ENCODE data around the gene IRAK1. TPM values are rescaled to one million over a fixed set of nuclear protein-coding genes. Genes with fewer than 3 reads are reported as not detected.

The IRAK1 gene
- total and polyA plus RNA-seq, 2 donors (not counting 3 experiments of a cell fraction or from before 2014, with no cell fraction given), result 63.6 to 138 TPM

GRCh38 chrX:154037754-154038153, 18.1 kb upstream of the IRAK1 start:
- no TSS peak for BruUV-seq (replicated peaks)
- CTCF ChIA-PET, result no interaction called here
- dilution Hi-C loops (cut with MboI; ENCODE audit: extremely low pct_ligation_motif_present, low sequenced_read_pairs), result no loop called here
- Histone ChIP-seq H3K79me2 (ENCODE audit: control insufficient read depth, insufficient read depth, low read length) (peaks cover 41% of the 10 kb centered on the region), H4K20me1 (replicated peaks; ENCODE audit: control insufficient read depth, extremely low read depth, insufficient read depth, low read length) (no peaks in the 10 kb centered on the region), H3K9ac (replicated peaks; ENCODE audit: extremely low read depth, insufficient read depth, low read length) (no peak overlapping the region), H3K9me1 (replicated peaks; ENCODE audit: control insufficient read depth, extremely low read depth, insufficient read depth, low read length) (no peaks in the 10 kb centered on the region), H3K27ac (ENCODE audit: insufficient read depth, low read depth, low read length) (no peak overlapping the region), H2AFZ (ENCODE audit: low read depth, low read length) (no peak overlapping the region), H3K4me3 (replicated peaks in 1 of 3; ENCODE audit: insufficient read depth in 1 of 3, low read depth in 1 of 3, low read length in 3 of 3) (no peak overlapping the region), H3K4me1 (ENCODE audit: control insufficient read depth, extremely low read depth, insufficient read depth, low read length) (peaks cover 4% of the 10 kb centered on the region), H3K4me2 (ENCODE audit: insufficient read depth, low read length) (no peak overlapping the region), H3K9me3 (replicated peaks; ENCODE audit: control insufficient read depth, insufficient read depth, low read length) (no peaks in the 10 kb centered on the region), H3K36me3 (ENCODE audit: control insufficient read depth in 2 of 2, extremely low read depth in 1 of 2, insufficient read depth in 2 of 2, low read length in 2 of 2) (peaks cover 0 to 3% of the 10 kb centered on the region in 2 experiments), H3K27me3 (ENCODE audit: control insufficient read depth in 2 of 2, insufficient read depth in 2 of 2, low read length in 2 of 2) (no peaks in the 10 kb centered on the region)
- DNase-seq (ENCODE audit: low read depth, low spot score) (no peak), FAIRE-seq (no peak)
- intact Hi-C loops (cut with micrococcal nuclease), result no loop called here
- POLR2A ChIA-PET, result no interaction called here
- no peak for TF ChIP-seq POLR2AphosphoS5 (IDR thresholded peaks at IDR 0.05; ENCODE audit: insufficient read depth, low read depth, low read length)

GRCh38 chrX:154036513-154036912, 16.8 kb upstream of the IRAK1 start:
- Histone ChIP-seq H3K27me3 (ENCODE audit: control insufficient read depth in 2 of 2, insufficient read depth in 2 of 2, low read length in 2 of 2) (no peaks in the 10 kb centered on the region), H3K9me1 (replicated peaks; ENCODE audit: control insufficient read depth, extremely low read depth, insufficient read depth, low read length) (no peaks in the 10 kb centered on the region), H3K4me2 (ENCODE audit: insufficient read depth, low read length) (no peak overlapping the region), H4K20me1 (replicated peaks; ENCODE audit: control insufficient read depth, extremely low read depth, insufficient read depth, low read length) (no peaks in the 10 kb centered on the region), H3K79me2 (ENCODE audit: control insufficient read depth, insufficient read depth, low read length) (peaks cover 32% of the 10 kb centered on the region), H3K36me3 (ENCODE audit: control insufficient read depth in 2 of 2, extremely low read depth in 1 of 2, insufficient read depth in 2 of 2, low read length in 2 of 2) (peaks cover 3 to 5% of the 10 kb centered on the region in 2 experiments), H3K27ac (ENCODE audit: insufficient read depth, low read depth, low read length) (no peak overlapping the region), H3K9ac (replicated peaks; ENCODE audit: extremely low read depth, insufficient read depth, low read length) (no peak overlapping the region), H3K9me3 (replicated peaks; ENCODE audit: control insufficient read depth, insufficient read depth, low read length) (no peaks in the 10 kb centered on the region), H3K4me3 (replicated peaks in 1 of 3; ENCODE audit: insufficient read depth in 1 of 3, low read depth in 1 of 3, low read length in 3 of 3) (no peak overlapping the region), H3K4me1 (ENCODE audit: control insufficient read depth, extremely low read depth, insufficient read depth, low read length) (peaks cover 4% of the 10 kb centered on the region), H2AFZ (ENCODE audit: low read depth, low read length) (no peak overlapping the region)
- POLR2A ChIA-PET, result no interaction called here
- dilution Hi-C loops (cut with MboI; ENCODE audit: extremely low pct_ligation_motif_present, low sequenced_read_pairs) (no loop called here), intact Hi-C loops (cut with micrococcal nuclease) (no loop called here)
- DNase-seq (ENCODE audit: low read depth, low spot score), result no peak
- CTCF ChIA-PET, result interaction anchor here (0.9 kb wide), 2 partner anchors 23 to 24 kb away, joined by 4 to 9 read pairs; no protein-coding TSS in a partner anchor
- TF ChIP-seq GATA2 (IDR thresholded peaks at IDR 0.05; ENCODE audit: insufficient read depth, insufficient read length, low read depth, low read length) (no peak), POLR2AphosphoS5 (IDR thresholded peaks at IDR 0.05; ENCODE audit: insufficient read depth, low read depth, low read length) (no peak), POLR2A (IDR thresholded peaks at IDR 0.05; ENCODE audit: low read depth, low read length) (no peak), CTCF (IDR thresholded peaks at IDR 0.05; ENCODE audit: extremely low read depth in 1 of 2, insufficient read depth in 1 of 2, low read depth in 1 of 2, low read length in 2 of 2) (no peak), JUN (IDR thresholded peaks at IDR 0.05; ENCODE audit: borderline replicate concordance, insufficient read depth, insufficient read length, low read depth) (no peak), EZH2 (IDR thresholded peaks at IDR 0.05; ENCODE audit: borderline replicate concordance, low read depth, low read length, severe bottlenecking) (no peak), MAX (IDR thresholded peaks at IDR 0.05; ENCODE audit: insufficient read depth, insufficient read length) (no peak), MYC (IDR thresholded peaks at IDR 0.05; ENCODE audit: low read depth, low read length) (no peak), FOS (IDR thresholded peaks at IDR 0.05; ENCODE audit: borderline replicate concordance, insufficient read depth, low read length) (no peak)
- no TSS peak for BruUV-seq (replicated peaks)
- FAIRE-seq, result no peak

Data from endothelial cell of umbilical vein (primary cell).